Heart left ventricle (tissue), 16 donors: Measurements from ENCODE around the gene ERMP1. TPM values are rescaled to one million over a fixed set of nuclear protein-coding genes. Genes with fewer than 3 reads are reported as not detected.
A peak's percentile ranks its signal among the peaks of the same experiment; 100 is the strongest.

Experiments used
- ATAC-seq, 4 donors: fragments of 200-7000 bp; cut with Tn5 transposase; one replicate each; pipeline ENCODE4 v1.9.1; 2020 to 2022; ENCODE audit warnings: moderate library complexity in 4 of 4, mild to moderate bottlenecking in 3 of 4, moderate number of reproducible peaks in 1 of 4
- DNase-seq, 5 donors: peaks; one replicate each; pipeline ENCODE4 v3.0.0-alpha.2; 2020
- H3K27ac ChIP-seq, 12 donors: fragments of 200-600 bp; sonication (generic) in 4 of 12; one replicate each; pipeline versions ENCODE4 v1.5.0 to v1.8.0; 2016 to 2022; ENCODE audit warnings: mild to moderate bottlenecking in 2 of 12
- H3K27me3 ChIP-seq, 9 donors: fragments of 200-600 bp; sonication (generic) in 2 of 9; one replicate each; pipeline versions ENCODE4 v1.5.1 to v1.8.0; 2016 to 2022; ENCODE audit warnings: mild to moderate bottlenecking in 3 of 9
- H3K36me3 ChIP-seq, 9 donors: fragments of 200-600 bp; sonication (generic) in 2 of 9; one replicate each; pipeline versions ENCODE4 v1.5.0 to v1.8.0; 2018 to 2022; ENCODE audit warnings: mild to moderate bottlenecking in 2 of 9
- H3K4me1 ChIP-seq, 12 donors: fragments of 200-600 bp; sonication (generic) in 4 of 12; one replicate each; pipeline versions ENCODE4 v1.5.0 to v1.8.0; 2016 to 2022; ENCODE audit warnings: mild to moderate bottlenecking in 3 of 12
- H3K4me3 ChIP-seq, 12 donors: fragments of 200-600 bp; sonication (generic) in 4 of 12; one replicate each; pipeline versions ENCODE4 v1.5.0 to v1.8.0; 2017 to 2022; ENCODE audit warnings: mild to moderate bottlenecking in 9 of 12, moderate library complexity in 4 of 12
- H3K9me3 ChIP-seq, 12 donors: fragments of 200-600 bp; sonication (generic) in 4 of 12; one replicate each; pipeline versions ENCODE4 v1.5.0 to v1.8.0; 2016 to 2022; ENCODE audit warnings: mild to moderate bottlenecking in 1 of 12
- POLR2A ChIP-seq, 2 donors: fragments of 450-650 bp; IDR thresholded peaks; one replicate each; pipeline ENCODE4 v1.6.1; 2017; ENCODE audit warnings: antibody characterized with exemption in 2 of 2, mild to moderate bottlenecking in 2 of 2, moderate library complexity in 2 of 2
- WGBS, 4 donors: extraction: QIAGEN DNeasy Blood & Tissue Kit in 2 of 4; methylation state at CpG; one replicate each; pipeline versions ENCODE4 v1.1.5 to v1.1.7; 2013 to 2018; 5-methylcytosine and 5-hydroxymethylcytosine counted together
- intact Hi-C, 10 donors: fragments of 100-400 bp; cut with DNase I; formaldehyde crosslinking; loops; one replicate each; pipeline versions ENCODE4 v1.11.1 to v1.14.2; 2022
- polyA plus RNA-seq, 2 donors: library from polyadenylated mRNA; stranded (reverse); fragments of 200-250 nt; gene quantifications; one replicate each; pipeline ENCODE4 v1.2.3, GENCODE V29; 2013
- total RNA-seq, 9 donors: library from RNA; depleted of rRNA in 2 of 9; stranded (reverse); fragments of >200 nt in 2 of 9; fragmentation: NEBNext Ultra II Directional in 3 of 9; extraction: Animal tissue kit (Norgen Biotek cat#: 25700) in 3 of 9; gene quantifications; one replicate each; pipeline versions ENCODE4 v1.1.0 to v1.2.4, GENCODE V29; 2016 to 2023
- TF ChIP-seq, protein P1 (sequence below), 12 donors: fragments of 200-600 bp; sonication (generic) in 4 of 12; IDR thresholded peaks; one replicate each; pipeline versions ENCODE4 v1.5.0 to v1.8.0; 2018 to 2022; ENCODE audit warnings: antibody characterized with exemption in 12 of 12, mild to moderate bottlenecking in 5 of 12
- donor health status: ischemic (EF 13 %, LVEDD 7.1; RV severe dilation, severe dysfunction).
- donor health status: healthy with polysubstance abuse.
- donor health status: DM: no; HTN: yes; CAD: no.
- donor health status: DM: no; HTN: no; CAD: no.
- donor health status: ischemic (EF 25% LVEDD 6.9; RV normal size, moderate dysfunction).
- donor health status: ischemic (EF 25% LVEDD 5.7; RV mildly dilated, moderate dysfunction).
- donor health status: healthy.
- donor health status: DM: yes; HTN: yes; CAD: no.
- donor health status: ischemic (EF 35%, LVEDD 5.7; RV mildly dilated, moderate dysfunction).
- donor health status: nonischemic (EF 11% LVEDD 7.7; RV severe dilation, severe dysfunction).
- donor health status: DM: yes; HTN: yes; CAD: no.
- donor health status: PGD.
- donor health status: ischemic (EF 29% LVEDD 5.4; RV normal size, mild dysfunction).
- donor health status: nonischemic (EF 23%, LVEDD 6.1; RV moderate dilation, normal function).

ERMP1 gene
- total and polyA plus RNA-seq, 11 donors = 5.8 to 28.7 (median 20.5) TPM

DNA sequence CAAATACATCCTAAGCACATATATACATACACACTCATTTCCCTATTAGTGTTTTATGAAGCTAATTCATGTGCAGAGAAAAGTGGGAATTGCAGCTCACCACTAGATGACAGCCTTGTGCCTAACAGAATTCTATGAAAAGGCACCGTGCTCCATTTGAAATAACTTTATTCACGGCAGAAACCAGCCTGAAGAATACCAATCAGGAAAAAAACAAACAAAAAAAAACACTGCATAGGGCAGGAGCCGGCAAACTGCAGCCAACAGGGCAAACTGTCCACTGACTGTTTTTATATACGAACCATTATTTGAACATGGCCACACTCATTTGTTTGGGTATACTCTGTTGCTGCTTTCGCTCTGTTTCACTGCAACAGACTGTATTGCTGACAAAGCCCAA lies 33.6 kb downstream of the ERMP1 start:
- TF ChIP-seq, protein P1, sequence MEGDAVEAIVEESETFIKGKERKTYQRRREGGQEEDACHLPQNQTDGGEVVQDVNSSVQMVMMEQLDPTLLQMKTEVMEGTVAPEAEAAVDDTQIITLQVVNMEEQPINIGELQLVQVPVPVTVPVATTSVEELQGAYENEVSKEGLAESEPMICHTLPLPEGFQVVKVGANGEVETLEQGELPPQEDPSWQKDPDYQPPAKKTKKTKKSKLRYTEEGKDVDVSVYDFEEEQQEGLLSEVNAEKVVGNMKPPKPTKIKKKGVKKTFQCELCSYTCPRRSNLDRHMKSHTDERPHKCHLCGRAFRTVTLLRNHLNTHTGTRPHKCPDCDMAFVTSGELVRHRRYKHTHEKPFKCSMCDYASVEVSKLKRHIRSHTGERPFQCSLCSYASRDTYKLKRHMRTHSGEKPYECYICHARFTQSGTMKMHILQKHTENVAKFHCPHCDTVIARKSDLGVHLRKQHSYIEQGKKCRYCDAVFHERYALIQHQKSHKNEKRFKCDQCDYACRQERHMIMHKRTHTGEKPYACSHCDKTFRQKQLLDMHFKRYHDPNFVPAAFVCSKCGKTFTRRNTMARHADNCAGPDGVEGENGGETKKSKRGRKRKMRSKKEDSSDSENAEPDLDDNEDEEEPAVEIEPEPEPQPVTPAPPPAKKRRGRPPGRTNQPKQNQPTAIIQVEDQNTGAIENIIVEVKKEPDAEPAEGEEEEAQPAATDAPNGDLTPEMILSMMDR (IDR thresholded peaks at IDR 0.05) = peak; percentile 10 to 62 (median 48)
- TF ChIP-seq POLR2A (IDR thresholded peaks at IDR 0.05) = no peak
- peaks cover 0 to 6% (median 0%) of the 10 kb centered on the region in 12 donors for H3K4me1 ChIP-seq
- intact Hi-C loops = no loop called here
- ATAC-seq (peak in 2 of 4 donors; percentile 33 to 39), DNase-seq (no peak)
- WGBS, 4 donors = 40 to 51% (median 47%) methylated on average over 5 of the region's 5 CpGs
- no peaks in the 10 kb centered on the region for H3K27me3 ChIP-seq
- no peaks in the 10 kb centered on the region for H3K9me3 ChIP-seq
- H3K4me3 ChIP-seq = peak overlapping the region in 1 of 12 donors; percentile 42
- H3K27ac ChIP-seq = no peak overlapping the region
- peaks cover 0 to 53% (median 9%) of the 10 kb centered on the region in 9 donors for H3K36me3 ChIP-seq

DNA sequence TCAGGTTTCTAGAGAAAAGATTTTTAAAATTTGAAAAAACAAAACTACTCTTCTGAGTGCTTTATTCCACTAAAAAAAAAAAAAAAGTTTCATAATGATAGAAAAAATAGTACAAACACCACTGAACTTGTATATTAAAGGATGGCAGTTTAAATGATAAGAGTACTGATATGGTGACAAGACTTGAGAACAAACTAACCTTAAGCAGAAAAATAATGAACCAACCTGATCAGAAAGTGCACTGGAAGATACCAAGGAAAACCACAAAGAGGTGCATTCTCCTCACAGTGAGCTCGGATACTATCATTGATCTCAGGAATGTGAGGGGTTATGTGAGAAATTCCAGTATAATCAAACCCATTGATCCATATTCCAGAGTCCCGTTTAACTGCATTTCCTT lies 34.3 kb downstream of the ERMP1 start:
- no peaks in the 10 kb centered on the region for H3K27me3 ChIP-seq
- H3K4me1 ChIP-seq = peaks cover 0 to 6% (median 0%) of the 10 kb centered on the region in 12 donors
- no peaks in the 10 kb centered on the region for H3K9me3 ChIP-seq
- H3K36me3 ChIP-seq = peaks cover 0 to 46% (median 9%) of the 10 kb centered on the region in 9 donors
- 67 to 73% (median 69%) methylated on average over 2 of the region's 2 CpGs for WGBS, 4 donors
- H3K4me3 ChIP-seq = no peak overlapping the region
- DNase-seq = no peak
- no peak for ATAC-seq
- no peak for TF ChIP-seq POLR2A (IDR thresholded peaks at IDR 0.05)
- TF ChIP-seq, protein P1 (IDR thresholded peaks at IDR 0.05) = no peak
- intact Hi-C loops = no loop called here
- H3K27ac ChIP-seq = no peak overlapping the region

DNA sequence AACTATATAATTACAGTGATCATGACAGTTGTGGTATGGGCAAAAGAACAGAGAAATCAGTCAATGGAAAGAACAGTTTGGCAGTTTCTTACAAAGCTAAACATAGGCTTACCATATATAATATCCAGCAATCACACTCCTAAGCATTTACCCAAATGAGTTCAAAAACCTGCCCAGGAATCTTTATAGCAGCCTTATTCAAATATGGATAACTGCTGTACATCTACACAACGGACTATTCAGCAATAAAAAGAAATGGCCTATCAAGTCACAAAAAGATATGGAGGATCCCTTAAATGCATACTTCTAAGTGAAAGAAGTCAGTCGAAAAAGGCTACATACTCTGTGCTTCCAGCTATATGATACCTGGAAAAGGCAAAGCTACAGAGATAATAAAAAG lies 36.6 kb downstream of the ERMP1 start:
- Histone ChIP-seq H3K27ac (no peak overlapping the region), H3K36me3 (peaks cover 0 to 35% (median 9%) of the 10 kb centered on the region in 9 donors), H3K27me3 (no peaks in the 10 kb centered on the region), H3K4me1 (peaks cover 0 to 10% (median 0%) of the 10 kb centered on the region in 12 donors), H3K4me3 (no peak overlapping the region), H3K9me3 (no peaks in the 10 kb centered on the region)
- TF ChIP-seq, protein P1 (IDR thresholded peaks at IDR 0.05) = no peak
- TF ChIP-seq POLR2A (IDR thresholded peaks at IDR 0.05) = no peak
- DNase-seq (no peak), ATAC-seq (no peak)
- WGBS, 4 donors = 93 to 96% (median 95%) methylated on average over 2 of the region's 2 CpGs
- intact Hi-C loops = no loop called here

DNA sequence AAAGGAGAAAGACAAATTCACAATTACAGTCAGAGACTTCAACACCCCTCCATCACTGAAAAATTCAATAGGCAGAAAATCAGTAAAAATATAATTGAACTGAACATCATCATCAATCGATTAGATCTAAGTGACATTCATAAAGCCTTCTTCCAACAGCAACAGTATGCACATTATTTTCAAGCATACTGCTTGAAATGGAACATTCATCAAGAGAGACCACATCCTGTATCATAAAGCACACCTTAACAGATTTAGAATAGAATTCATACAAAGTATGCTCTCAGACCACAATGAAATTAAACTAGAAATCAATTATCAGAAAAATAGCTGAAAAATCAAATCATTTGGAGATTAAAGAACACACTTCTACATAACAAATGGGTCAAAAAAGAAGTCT lies 39.1 kb downstream of the ERMP1 start:
- no peak for DNase-seq
- no peak for ATAC-seq
- peaks cover 0 to 10% (median 0%) of the 10 kb centered on the region in 12 donors for H3K4me1 ChIP-seq
- no peaks in the 10 kb centered on the region for H3K27me3 ChIP-seq
- WGBS, 4 donors = 94 to 97% (median 95%) methylated on average over 1 of the region's 1 CpG
- intact Hi-C loops = no loop called here
- no peak for TF ChIP-seq POLR2A (IDR thresholded peaks at IDR 0.05)
- TF ChIP-seq, protein P1 (IDR thresholded peaks at IDR 0.05) = no peak
- peaks cover 0 to 42% (median 15%) of the 10 kb centered on the region in 9 donors for H3K36me3 ChIP-seq
- no peaks in the 10 kb centered on the region for H3K9me3 ChIP-seq
- H3K4me3 ChIP-seq = no peak overlapping the region
- H3K27ac ChIP-seq = no peak overlapping the region
